ENCODE results near the gene PARD3. TPM values are rescaled to one million over a fixed set of nuclear protein-coding genes. Genes with fewer than 3 reads are reported as not detected.

Gene PARD3
- total RNA-seq, 1 experiment from 2014 or later = 50.0 TPM

DNA sequence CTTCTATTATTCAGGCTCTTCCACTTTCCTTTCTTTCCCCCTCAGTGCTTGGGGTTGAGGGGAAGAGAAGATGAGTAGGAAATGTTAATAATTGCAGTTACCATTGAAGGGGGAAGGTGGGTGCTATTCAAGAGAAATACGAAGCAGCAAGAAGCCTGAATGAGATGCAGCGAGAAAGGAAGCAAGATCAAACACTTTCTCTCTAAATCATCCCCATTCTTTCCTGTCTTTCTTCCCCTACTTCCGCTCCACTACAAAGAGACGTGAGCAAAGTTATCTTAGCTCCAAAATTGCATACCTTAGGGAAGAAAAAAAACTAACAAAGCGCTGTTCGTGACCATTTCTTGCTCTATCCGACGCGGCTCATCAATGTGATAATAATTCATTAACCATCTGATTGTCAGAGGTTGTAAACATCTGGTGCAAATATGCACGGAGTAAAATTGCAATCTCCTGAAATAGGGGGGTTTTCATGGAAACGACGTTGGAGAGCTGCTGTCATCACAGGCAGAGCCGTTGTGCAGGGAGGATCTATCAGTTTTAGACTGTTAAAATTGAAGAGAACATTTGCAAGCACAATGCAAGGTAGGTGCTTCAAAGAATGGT, 15.2 kb upstream of the PARD3 start:
- no peaks in the 10 kb centered on the region for H3K36me3 ChIP-seq
- no peak for DNase-seq
- no peak overlapping the region for H3K4me3 ChIP-seq

DNA sequence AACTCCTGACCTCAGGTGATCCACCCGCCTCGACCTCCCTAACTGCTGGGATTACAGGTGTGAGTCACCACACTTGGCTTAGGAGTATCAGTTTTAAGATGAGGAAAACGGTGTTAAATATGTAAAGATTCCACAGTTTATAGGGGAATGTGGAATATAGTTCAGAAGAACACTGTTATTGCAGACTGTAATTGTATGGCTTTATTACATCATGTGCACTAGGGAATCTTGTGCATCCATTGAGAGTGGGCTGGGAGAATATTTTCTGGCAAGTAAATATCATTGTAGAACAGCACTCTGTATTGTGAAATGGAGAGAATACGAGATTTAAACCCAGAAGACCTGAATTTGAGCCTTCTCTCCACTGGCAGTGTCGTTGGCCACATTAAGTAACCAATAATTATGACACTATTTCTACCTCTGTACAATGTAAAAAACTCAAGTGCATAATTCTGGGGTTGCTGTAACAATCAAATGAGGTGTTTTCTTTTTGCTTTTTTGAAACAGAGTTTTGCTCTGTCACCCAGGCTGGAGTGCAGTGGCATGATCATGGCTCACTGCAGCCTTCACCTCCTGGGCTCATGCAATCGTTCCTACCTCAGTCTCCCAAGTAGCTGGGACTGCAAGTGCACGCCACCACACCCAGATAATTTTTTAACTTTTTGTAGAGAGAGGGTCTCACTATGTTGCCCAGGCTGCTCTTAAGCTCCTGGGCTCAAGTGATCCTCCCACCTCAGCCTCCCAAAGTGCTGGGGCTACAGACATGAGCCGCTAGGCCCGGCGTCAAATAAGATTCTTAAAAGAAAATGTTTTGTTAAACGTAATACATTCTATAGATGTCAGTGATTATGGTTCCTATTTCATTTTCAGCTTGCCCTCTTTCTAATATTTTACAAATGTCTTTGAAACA, 12.0 kb upstream of the PARD3 start:
- no peaks in the 10 kb centered on the region for H3K36me3 ChIP-seq
- no peak for DNase-seq

More for the DNA sequence above, 15.2 kb upstream of the PARD3 start:
- Histone ChIP-seq H3K27me3 (no peaks in the 10 kb centered on the region), H3K9me3 (no peaks in the 10 kb centered on the region)

DNA sequence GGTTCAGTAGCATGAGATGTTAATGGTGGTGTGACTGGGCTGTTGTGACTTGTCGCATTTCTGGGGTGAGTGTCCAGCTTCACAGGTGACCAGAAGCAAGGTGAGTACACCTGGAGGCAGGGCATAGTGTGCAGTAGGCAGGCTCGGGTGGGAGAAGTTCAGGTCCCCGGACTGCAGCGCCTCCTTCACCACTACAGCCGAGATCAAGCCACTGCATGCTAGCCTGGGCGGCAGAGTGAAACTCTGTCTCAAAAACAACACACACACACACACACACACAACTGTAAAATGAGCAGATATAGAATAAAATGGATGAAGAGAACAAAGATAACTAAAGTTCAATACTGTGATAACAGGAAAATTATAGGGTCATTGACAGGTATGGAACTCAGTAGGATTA, 11.1 kb upstream of the PARD3 start:
- Histone ChIP-seq H3K36me3 (no peaks in the 10 kb centered on the region), H3K4me3 (no peak overlapping the region), H3K27me3 (no peaks in the 10 kb centered on the region), H3K9me3 (no peaks in the 10 kb centered on the region)
- DNase-seq = no peak

More for the DNA sequence above, 12.0 kb upstream of the PARD3 start:
- Histone ChIP-seq H3K4me3 (no peak overlapping the region), H3K27me3 (no peaks in the 10 kb centered on the region), H3K9me3 (no peaks in the 10 kb centered on the region)

DNA sequence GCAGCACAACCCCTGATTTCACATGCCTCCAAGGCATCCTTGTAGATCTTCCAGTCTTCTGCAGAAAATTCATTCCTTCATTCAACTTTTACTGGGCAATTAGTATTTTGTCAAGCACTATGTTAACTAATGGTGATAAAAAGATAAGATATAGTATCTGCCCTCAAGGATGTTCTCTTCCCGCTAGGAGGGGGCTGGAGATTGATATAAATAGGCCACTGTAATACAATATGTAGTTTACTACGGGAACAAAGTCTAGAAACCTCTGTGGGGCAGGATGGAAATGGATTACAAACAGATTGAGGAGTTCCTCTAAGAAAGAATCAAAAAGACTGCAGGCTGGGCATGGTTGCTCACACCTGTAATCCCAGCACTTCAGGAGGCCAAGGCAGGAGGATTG, 10.3 kb upstream of the PARD3 start:
- Histone ChIP-seq H3K27me3 (no peaks in the 10 kb centered on the region), H3K9me3 (no peaks in the 10 kb centered on the region), H3K4me3 (no peak overlapping the region), H3K36me3 (no peaks in the 10 kb centered on the region)
- DNase-seq = no peak

DNA sequence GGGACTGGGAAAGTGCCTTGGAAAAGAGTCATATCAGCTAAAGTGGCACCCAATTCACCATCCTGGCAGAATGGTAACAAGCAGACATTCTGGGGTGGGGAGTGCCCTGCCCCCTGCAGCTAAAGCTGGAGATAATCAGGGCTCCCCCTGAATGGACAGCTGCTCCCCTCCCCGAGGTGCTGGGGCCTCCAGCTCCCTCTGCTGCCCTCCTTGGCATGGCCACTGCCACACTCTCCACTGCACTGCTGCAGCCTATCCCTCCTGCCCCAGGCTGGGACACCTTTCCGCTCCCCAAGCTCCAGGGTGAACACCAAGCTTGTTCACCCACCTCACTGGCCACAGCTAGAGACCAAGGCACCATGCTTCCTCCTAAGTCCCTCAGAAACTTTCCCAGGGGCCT, 9.8 kb upstream of the PARD3 start:
- no peak overlapping the region for H3K4me3 ChIP-seq
- H3K27me3 ChIP-seq = no peaks in the 10 kb centered on the region
- no peaks in the 10 kb centered on the region for H3K9me3 ChIP-seq
- no peaks in the 10 kb centered on the region for H3K36me3 ChIP-seq
- no peak for DNase-seq

DNA sequence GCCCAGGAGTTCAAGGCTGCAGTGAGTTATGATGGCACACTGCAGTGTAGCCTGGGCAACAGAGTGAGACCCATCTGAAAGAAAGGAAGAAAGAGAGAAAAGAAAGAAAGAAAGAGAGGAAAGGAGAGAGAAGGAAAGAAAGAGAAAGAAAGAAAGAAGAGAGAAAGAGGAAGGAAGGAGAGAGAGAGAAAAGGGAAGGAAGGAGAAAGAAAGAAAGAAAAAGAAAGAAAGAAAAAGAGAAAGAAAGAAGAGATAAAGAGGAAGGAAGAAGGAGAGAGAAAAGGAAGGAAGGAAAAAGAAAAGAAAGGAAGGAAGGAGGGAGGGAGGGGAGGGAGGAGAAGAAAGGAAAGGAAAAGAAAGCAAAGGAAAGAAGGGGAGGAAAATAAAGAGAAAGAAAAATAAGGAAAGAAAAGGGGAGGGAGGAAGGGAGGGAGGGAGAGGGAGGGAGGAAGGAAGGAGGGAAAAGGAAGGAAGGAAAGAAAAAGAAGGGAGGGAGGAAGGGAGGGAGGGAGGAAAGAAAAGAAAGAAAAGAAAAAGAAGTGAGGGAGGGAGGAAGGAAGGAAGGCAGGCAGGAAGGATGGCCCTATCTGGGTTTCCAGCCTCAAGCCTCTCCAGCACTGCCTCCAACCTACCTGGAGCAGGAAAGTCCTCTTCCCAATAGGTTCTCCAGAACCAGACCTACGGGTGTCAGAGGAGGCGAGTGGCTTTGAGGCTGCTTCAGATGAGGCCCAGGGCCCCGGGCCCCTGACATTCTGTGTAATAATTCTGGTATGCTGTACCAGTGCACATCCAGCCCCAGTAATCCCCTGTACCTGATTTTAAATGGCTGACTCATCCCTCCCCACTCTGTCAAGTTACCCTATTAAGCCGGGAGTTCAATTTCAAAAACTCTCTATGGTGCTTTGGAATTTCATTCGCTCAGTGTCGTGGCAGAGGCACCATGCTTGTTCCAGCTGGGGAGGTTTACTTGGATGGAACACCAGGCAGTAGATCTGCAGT, 6.8 kb upstream of the PARD3 start:
- DNase-seq = peak; percentile 41
- no peak overlapping the region for H3K4me3 ChIP-seq
- no peaks in the 10 kb centered on the region for H3K9me3 ChIP-seq
- H3K27me3 ChIP-seq = no peaks in the 10 kb centered on the region
- no peaks in the 10 kb centered on the region for H3K36me3 ChIP-seq

DNA sequence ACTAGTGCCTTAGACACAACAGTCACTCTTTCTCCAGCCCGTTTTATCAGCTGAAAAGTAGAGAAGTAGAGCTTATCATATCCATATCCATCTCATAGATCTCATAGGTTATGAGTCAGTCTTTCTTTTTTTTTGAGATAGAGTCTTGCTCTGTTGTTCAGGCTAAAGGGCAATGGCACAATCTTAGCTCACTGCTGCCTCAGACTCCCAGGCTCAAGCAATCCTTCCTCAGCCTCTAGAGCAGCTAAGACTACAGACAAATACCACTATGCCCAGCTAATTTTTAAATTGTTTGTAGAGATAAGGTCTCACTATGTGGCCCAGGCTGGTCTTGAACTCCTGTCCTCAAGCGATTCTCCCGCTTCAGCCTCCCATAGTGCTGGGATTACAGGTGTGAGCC, 2.5 kb upstream of the PARD3 start:
- no peaks in the 10 kb centered on the region; the same call in 1 of the 2 replicates for H3K36me3 ChIP-seq
- DNase-seq = no peak
- H3K4me3 ChIP-seq = no peak overlapping the region
- peaks cover 2% of the 10 kb centered on the region; the same call in 1 of the 2 replicates for H3K27me3 ChIP-seq
- H3K9me3 ChIP-seq = no peaks in the 10 kb centered on the region

DNA sequence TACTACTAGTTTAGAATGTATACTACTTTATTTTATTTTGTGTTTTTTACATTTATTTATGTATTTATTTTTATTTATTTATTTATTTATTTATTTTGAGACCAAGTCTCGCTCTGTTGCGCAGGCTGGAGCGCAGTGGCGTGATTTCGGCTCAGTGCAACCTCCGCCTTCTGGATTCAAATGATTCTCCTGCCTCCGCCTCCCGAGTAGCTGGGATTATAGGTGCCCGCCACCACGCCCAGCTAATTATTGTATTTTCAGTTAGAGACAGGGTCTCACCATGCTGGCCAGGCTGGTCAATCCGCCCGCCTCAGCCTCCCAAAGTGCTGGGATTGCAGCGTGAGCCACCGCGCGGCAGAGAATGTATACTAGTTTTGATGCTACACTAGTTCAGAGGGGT, 2.0 kb upstream of the PARD3 start:
- H3K4me3 ChIP-seq = no peak overlapping the region
- no peak for DNase-seq
- H3K36me3 ChIP-seq = no peaks in the 10 kb centered on the region; the same call in 1 of the 2 replicates

DNA sequence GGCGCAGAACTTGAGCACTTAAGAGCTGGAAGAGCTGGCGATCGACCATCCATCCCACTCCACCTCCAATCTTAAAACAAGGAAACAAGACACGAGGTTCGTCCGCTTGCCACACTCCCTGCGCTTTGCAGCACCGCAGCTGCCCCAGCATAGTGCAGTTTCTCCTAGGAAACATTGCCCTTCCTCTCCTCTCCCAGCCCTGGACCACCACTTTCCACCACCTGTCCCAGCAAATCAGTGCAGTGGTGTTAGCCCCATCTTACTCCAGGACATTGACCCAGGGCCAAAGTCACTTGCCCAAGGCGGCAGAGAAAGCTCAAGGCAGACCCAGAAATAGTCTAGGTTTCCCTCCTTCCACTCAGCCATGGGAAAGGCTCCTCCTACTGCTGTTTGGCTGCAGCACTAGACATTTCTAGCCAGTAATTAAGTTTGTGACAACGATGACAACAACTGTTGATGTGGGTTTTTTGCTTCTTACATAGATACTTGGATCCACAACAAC, 1.5 kb upstream of the PARD3 start:
- no peak overlapping the region for H3K4me3 ChIP-seq
- no peaks in the 10 kb centered on the region; the same call in 1 of the 2 replicates for H3K36me3 ChIP-seq
- H3K9me3 ChIP-seq = no peaks in the 10 kb centered on the region
- DNase-seq = no peak
- H3K27me3 ChIP-seq = peaks cover 2% of the 10 kb centered on the region; the same call in 1 of the 2 replicates

More for the DNA sequence above, 2.0 kb upstream of the PARD3 start:
- Histone ChIP-seq H3K27me3 (peaks cover 2% of the 10 kb centered on the region; the same call in 1 of the 2 replicates), H3K9me3 (no peaks in the 10 kb centered on the region)

DNA sequence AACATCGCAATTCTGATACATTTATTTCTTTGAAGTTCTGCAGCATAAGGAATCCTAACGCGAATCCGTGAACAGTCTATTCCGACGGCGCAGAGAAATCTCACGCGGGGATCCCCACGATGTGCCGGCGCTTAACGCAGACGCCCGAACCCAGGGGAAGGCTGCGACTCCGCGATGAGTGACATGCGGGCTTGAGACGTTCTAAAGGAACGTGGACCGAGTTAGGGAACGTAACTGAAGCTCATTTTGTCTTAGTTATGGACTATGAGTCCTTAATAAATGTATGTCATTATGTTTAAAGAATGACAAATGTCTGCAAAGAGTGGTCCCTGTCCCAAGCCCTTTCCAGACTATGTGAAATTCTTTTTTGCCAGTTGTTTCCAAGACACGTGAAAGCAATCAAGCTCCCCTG, 995 bp upstream of the PARD3 start:
- no peaks in the 10 kb centered on the region for H3K9me3 ChIP-seq
- DNase-seq = no peak

DNA sequence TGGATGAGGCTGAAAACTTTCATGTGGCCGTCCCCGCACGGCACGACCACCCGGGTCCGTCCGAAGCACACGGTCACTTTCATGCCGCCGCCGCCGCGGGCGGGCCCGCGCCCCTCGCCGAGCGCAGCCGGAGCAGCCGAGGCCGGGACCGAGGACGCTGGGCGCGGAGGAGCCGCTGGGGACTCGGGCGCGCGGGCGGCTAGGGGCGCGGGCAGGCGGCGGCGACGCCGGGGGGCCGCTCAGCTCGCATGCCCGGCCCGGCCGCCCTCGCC, 247 bp downstream of the PARD3 start:
- Histone ChIP-seq H3K9me3 (no peaks in the 10 kb centered on the region), H3K36me3 (no peaks in the 10 kb centered on the region; the same call in 1 of the 2 replicates), H3K27me3 (peaks cover 2% of the 10 kb centered on the region; the same call in 1 of the 2 replicates), H3K4me3 (peak overlapping the region; percentile 88)
- no peak for DNase-seq

More for the DNA sequence above, 995 bp upstream of the PARD3 start:
- peaks cover 2% of the 10 kb centered on the region; the same call in 1 of the 2 replicates for H3K27me3 ChIP-seq
- H3K4me3 ChIP-seq = peak overlapping the region; percentile 54
- no peaks in the 10 kb centered on the region; the same call in 1 of the 2 replicates for H3K36me3 ChIP-seq

DNA sequence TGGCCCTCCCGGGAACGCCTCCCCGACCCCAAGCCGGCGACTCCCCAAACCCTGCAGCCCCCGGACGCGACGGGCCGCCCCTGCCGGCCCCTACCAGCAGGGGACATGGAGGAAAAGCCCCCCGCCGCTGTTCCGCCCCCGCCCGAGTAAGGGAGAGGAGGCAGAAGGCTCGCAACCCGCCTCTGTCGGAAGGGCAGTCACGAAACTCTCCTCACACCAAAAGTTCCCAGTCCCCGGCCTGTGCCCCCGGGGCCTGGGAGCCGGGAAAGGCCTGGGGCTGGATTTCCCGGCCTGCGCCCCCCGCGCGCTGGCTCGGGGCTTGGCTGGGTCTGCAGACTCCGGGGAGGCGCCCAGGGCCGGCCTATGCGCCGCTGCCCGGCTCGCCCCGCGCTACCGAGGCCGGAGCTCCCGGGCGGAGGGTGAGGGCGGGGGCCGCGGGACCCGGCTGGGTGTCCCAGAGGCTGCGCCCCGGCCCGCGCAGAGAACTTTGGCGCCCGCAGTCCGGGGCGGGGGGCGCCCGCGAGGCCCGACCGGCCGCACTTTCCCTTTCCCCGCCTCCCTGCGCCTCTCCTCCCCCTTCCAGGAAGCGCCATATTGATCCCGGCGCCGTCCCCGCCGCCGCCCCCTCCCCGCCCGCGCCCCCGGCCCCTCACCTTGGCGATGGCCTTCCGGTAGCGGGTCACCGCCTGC, 728 bp downstream of the PARD3 start:
- Histone ChIP-seq H3K27me3 (peaks cover 2% of the 10 kb centered on the region; the same call in 1 of the 2 replicates), H3K4me3 (peak overlapping the region; percentile 88)
- DNase-seq = peak; percentile 63

DNA sequence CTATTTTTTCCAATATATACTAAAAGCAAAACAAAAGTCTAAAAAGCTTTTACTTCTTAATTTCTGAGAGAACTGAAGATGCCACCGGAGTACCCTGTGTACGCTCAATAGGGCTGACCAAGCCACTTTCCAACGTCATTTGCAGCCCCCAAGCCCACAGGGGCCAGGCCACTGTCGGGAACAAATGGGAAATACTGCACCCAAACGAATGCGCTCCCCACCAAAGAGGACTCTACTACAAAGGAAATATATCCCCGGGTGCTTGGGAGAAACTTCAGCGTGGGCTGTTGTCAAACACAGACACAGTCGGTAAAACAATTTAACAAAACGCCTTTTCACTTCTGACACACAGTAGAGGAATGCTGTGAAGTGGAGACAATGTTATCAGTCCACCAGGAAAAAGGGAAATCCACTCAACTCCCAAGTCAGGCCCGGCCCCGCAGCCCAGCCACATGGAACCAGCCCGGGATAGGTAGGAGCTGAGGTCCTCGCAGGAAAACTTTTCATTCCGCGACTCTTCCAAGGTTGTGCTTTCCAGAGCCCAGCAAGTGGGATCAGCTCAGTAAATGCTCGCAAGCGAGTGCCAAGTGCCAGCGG, 1.4 kb downstream of the PARD3 start:
- DNase-seq = peak; percentile 34

More for the DNA sequence above, 728 bp downstream of the PARD3 start:
- H3K36me3 ChIP-seq = no peaks in the 10 kb centered on the region; the same call in 1 of the 2 replicates
- no peaks in the 10 kb centered on the region for H3K9me3 ChIP-seq

DNA sequence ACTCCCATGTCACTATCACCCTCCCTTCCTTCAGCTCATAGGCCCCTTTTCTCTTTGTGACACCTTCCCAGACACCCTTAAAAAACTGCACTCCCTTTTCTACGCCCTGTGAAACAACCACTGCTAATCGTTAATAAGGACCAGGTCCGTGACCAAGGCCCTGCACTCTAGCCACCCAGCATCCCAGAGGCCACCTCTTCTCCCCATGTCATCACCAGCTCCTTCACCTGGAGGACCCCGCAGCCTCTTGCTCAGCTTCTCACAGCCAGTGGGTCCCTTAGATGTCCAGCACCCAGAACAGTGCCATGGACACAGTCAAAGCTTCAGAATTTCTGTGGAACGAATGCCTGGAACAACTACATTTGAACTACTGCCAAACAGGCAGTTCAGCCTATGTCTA, 2.3 kb downstream of the PARD3 start:
- H3K27me3 ChIP-seq = peaks cover 2% of the 10 kb centered on the region; the same call in 1 of the 2 replicates
- no peak overlapping the region for H3K4me3 ChIP-seq
- H3K36me3 ChIP-seq = no peaks in the 10 kb centered on the region; the same call in 1 of the 2 replicates
- no peak for DNase-seq
- H3K9me3 ChIP-seq = no peaks in the 10 kb centered on the region

More for the DNA sequence above, 1.4 kb downstream of the PARD3 start:
- Histone ChIP-seq H3K4me3 (peak overlapping the region; percentile 88), H3K27me3 (peaks cover 2% of the 10 kb centered on the region; the same call in 1 of the 2 replicates), H3K9me3 (no peaks in the 10 kb centered on the region), H3K36me3 (no peaks in the 10 kb centered on the region; the same call in 1 of the 2 replicates)

DNA sequence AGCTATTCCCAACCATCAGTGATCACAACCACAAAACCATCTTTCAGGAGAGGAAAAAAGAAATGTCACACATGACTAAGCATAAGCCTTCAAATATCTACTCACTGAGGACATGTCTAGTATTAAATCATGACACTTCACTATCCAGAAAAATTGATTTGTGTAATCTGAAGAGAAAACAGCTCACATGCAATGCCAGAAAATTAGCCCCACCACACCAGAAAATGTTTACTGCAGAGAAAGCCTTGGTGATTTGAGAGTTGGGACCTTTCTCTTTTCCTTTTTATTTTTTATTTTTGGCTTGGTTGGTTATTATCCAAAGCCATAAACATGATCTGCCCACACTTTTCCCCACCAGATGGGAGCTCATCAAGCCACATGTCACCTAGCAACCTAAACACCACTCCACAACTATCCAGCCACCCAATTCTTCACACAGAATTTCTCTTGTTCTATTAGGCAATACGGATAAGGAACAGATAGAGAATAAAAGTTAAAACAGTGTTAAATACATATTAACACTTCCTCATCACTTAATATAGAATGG, 3.1 kb downstream of the PARD3 start:
- DNase-seq = no peak
- Histone ChIP-seq H3K27me3 (peaks cover 2% of the 10 kb centered on the region; the same call in 1 of the 2 replicates), H3K9me3 (no peaks in the 10 kb centered on the region), H3K4me3 (no peak overlapping the region), H3K36me3 (no peaks in the 10 kb centered on the region; the same call in 1 of the 2 replicates)

Measured in MG63 (cell line).